CD4-positive, alpha-beta T cell treated with Interleukin-4 for 1 hour (primary cell): ENCODE measurements around the gene FOXJ3.

Experiments used
- DNase-seq, 2 donors: peaks; one replicate each; pipeline ENCODE4 v3.0.0-alpha.2; 2020 to 2022

Gene FOXJ3

DNA sequence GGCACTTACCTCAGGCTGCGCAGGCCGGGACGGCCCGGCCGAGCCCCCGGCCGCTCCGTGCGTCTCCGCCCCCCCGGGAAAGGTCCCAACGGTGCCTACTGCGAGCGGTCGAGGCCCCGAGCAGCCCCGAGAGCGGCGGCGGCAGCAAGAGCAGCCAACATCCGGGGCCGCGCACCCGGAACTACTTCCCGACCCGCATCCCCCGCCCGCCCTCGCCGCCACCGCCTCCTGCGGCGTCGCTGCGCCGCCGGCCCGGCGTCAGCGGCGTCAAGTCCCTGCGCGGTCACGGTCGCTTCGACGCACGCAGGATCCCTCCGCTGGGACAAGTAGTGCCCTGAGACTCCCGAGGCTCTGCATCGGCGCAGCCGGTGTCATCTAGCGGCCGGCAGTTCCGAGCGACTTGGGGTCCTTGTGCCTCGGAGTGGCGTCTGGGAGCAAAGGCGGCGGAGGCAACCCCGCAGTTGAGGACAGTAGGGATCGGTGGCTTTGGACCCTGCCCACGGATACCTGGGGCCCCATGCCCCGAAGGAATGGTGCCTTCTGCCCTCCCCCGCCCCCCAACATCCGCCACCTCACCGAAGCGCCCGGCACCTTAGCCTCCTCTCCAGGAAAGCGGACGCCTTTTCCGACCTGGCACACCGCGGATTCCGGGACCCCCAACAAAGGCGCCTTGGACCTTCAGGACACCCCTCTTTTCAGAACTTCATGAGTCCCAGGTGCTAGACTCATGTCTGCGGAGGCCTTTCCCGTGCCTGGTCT lies at the start of gene FOXJ3:
Gene FOXJ3 (minus strand): TSS at position 186 of the 759 bp plus-strand sequence. CDS start 24,142 bp downstream, outside the sequence.
- DNase-seq = peak; percentile 90 to 92

DNA sequence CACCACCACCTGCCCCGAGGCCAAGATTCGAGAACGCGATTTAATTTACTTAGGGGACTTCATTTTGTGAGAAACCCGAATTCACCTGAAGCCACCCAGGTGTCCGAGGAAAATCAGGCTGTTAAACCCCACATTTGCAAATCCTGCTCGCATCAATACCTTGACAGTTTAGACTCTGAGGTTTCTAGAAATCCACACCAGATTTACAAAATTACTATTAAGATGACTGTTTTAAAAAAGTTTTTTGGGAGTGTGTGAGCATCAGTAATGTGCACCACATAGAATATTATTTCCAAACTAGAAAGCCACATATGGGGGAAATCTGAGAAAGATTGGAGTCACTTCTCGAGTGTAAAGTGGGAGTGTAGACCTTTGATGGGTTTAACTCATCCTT lies 46.2 kb upstream of the FOXJ3 start:
- no peak for DNase-seq

DNA sequence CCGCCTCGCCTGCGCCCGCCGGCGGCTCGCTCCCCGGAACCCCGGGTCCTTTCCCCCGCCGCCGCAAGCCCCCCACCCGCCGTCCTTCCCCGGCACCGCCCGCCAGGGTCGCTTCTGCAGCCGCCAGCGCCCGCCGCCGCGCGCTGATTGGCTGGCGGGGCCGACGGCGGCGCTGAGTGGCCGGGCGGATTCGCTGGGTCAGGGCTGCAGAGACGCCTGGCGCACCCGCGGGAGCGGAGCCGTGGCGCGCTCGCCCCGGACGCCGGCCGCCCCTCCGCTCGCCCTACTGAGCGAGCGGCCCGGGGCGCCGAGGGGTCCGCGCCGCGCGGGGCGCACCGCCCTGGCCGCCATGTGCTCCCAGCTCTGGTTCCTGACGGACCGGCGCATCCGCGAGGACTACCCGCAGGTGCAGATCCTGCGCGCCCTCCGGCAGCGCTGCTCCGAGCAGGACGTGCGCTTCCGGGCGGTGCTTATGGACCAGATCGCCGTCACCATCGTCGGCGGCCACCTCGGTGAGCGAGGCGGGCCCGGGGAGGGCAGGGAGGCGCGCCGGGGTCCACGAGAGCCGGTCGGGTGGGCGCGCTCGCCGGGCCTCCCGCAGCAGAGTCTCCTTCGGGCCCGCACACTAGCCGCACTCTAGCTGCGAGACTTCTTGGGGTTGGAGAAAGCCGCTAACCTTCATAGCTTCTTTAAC lies 45.7 kb upstream of the FOXJ3 start, which contains the start of gene RIMKLA:
Gene RIMKLA (plus strand): TSS at position 207 of the 694 bp plus-strand sequence. CDS start 143 bp downstream, at position 350.
- peak; percentile 24 to 29 for DNase-seq

DNA sequence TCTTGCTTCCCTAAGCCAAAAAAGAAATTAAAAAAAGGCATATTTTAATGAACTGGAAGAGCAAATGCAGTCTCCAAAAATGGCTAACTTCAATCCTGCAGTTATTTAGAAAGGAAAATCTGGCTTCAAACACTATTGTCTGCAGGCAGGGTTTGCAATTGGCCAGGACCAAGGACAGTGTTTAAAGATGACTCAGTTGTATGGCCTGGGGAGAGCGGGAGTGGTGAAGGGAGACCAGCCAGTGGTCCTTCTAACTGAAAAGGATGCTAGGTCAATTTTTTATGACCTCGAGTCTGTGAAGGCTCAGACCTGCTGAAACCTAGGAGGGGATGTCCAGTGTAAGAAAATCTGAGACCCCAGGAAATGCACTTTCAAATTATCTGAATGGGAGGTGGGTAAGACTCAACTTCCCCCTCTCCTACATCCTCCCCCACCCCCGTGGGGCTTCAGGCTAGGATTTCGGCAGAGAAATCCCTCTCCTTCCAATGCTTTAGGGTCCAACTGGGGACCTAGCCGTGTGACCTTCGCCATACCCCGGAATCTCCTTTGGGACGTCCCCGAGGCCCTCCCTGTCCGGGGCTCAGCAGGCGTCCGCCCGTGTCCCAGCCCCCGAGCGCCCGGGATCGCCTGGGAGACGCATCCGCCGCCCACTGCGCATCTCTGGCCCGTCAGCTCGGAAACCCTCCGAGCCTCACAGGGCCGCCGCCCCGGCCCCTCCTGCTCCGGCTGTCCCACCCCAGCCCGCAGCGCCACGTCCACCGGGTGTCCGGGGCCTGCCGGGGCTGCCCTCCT lies 45.0 kb upstream of the FOXJ3 start:
- no peak for DNase-seq

DNA sequence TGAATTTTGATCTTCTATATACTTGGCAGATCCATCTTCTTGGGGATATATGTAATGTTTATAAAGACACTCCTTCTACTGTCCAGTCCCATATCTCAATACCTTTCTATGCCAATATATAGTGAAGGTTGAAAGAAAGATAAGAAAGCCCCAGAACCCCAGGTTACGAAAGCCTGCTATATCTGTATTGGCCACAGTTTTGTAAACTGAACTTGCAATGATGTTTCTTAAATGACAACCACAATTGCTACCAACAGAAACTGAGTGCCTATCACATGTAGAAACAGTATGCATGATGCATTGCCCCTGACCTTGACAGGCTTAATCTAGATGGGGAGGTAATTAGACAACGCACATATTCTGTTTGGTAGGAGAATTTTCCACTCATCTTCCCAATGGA lies 37.8 kb upstream of the FOXJ3 start:
- DNase-seq = no peak

DNA sequence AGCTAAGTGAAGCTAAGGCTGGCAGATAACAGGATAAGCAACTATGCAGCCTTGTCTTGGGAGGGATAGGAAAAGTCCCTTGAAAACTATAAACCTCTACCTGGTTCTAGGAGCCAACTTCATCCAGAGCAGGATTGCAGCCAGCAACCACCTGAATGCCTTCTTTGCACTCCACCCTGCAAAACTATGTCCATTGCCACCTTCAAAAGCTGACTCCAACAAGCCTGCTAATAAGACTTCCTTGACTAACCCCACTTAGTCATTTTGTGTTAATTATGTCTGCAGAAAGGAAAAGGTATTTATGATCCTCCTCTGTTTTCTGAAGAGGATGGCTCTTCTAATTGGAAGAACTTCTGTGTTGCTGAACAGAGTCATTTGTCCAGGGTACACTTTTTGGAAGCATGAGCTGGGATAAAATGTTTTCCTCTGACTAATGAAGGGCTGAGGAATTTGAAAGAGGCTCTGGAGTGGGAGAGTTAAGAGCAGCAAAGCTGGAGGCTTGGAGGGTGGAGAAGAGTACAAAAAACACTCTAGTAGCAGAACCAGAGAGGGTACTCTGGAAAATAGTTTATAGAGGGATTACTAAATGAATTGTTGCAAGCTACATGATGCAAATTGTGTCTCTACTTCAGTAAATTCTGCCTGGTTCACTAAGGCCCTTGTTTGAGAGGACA lies 36.0 kb upstream of the FOXJ3 start:
- no peak for DNase-seq

DNA sequence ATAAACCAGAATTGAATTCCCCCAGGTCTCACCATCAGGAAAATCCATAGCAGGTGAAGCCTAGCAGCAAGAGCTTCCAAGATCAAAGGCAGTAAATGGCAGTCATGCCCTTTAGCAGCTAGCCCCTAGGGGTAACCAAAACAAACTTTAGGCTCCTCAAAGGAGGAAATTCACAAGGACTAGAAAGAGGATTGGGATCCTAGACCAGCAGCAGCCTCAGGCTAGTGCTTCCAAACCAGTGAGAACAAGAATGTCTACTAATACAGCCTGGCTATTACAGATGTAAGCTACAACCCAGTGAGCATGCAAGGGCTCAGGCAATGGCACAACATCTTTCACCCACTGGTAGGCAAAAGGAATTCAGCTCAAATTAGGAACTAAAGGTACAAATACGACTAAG lies 34.4 kb upstream of the FOXJ3 start:
- no peak for DNase-seq

DNA sequence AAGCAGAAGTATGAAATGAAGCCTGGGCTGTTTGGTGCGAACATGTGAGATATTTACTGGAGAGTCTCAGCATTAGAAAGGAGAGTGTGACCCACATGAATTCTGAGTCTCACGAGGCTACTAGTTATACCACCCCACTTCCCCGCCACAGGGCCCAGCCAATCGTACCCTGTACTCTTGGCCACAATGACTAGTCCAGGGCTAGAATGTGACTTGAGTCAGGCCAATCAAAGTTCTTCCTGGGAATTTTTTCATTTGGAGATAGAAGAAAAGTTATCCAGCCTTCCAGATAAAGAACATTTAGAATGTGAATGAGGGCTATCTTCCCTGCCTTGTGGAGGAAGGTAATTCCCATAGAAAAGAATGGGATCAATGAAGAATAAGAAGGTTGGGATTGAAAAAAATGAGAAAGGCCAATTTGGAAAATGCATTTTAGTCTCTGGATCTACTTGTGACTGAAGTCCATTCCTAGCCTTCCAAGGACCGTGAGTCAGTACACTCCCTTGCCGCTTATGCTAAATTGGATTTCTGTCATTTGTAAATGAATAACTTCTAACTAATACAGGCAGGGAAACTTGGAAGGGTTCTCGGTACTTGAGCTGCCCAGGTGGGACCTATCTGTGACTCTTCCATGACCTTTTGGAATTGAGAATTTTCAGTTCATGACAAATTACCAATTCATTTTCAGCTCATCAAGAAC lies 33.2 kb upstream of the FOXJ3 start:
- no peak for DNase-seq

DNA sequence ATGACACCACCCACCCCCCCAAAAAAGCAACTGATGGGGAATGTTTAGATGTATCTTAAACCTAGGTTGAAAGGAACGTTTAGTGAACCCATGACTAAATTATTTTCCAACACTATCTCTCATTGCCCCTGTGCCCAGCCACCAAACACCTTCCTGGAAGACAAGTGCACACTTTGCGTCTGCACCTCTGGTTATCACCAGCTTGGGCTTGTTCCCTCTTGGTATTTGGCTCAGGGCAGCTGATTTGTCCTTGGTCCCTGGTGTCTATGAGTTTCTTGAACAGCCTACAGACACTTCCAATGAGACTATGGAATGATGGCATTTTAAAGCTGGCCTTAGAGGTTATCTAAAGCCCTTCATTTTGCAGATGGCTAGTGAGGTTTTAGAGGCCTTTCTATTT lies 30.1 kb upstream of the FOXJ3 start:
- no peak for DNase-seq

DNA sequence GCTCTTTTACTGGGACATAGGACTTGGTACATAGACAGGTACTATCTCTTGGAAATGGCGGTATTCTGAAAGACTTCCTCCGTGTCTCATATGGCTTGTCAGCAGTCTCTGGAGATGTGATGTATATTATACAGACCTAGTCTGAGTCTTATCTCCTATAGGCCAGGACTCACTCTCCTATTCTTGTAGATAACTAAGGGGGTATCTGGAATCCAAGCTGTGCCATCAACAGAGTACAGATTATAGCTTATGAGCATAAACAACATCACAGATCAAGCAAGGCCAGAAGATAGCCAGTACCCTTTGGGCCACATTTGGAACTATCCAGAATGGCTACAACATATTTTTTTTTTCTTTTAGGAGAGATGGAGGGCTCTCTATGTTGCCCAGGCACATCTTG lies 29.5 kb upstream of the FOXJ3 start:
- DNase-seq = no peak

DNA sequence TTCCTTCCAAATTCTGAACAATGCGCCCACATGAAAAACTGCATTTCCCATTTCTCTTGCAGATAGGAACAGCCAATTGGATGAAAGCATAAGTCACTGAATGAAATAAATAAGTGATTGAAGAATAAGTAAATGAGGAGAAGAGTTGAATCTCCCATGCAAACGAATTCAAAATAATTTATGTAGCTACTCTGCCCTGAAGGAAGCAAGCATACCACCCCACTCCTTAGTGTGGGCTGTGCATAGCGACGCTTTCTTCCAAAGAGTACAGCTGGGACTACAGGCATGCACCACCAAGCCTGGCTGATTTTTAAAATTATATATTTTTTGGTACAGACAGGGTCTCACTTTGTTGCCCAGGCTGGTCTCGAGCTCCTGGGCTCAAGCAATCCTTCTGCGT lies 29.1 kb upstream of the FOXJ3 start:
- DNase-seq = no peak

DNA sequence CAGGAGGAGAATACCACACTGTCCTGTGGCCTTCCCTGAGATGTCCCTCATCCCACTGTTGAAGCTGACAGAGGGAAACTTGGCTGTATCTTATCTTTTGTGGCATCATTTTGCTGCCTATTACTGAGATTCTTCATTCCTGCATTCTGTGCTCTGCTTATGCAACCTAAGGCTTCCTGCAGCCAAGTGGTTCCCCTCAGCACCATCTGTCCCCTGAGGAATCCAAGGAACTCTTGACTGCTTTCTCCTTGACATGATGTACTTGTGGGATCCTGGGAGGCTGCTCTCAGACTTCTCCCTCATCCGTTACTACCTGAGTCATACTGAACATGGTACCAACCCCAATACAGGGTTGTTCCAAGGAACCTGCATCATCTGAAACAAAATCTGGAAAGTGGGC lies 24.4 kb upstream of the FOXJ3 start:
- DNase-seq = no peak

DNA sequence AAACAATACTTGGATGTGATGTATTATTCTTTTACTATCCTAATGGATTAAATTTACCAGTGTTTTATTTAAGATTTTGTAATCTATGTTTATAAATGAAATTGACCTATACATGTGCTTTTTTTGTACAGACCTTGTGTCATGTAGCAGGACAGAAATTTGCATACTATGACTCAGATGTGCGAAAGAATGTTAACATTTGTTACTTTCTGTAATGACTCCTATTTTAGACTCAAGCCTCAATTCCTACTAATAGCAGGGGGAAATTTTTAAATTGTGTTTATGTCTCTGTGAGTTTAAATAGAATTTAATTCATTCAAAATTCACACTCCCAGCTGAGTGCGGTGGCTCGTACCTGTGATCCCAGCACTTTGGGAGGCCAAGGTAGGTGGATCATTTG lies 23.8 kb upstream of the FOXJ3 start:
- no peak for DNase-seq

DNA sequence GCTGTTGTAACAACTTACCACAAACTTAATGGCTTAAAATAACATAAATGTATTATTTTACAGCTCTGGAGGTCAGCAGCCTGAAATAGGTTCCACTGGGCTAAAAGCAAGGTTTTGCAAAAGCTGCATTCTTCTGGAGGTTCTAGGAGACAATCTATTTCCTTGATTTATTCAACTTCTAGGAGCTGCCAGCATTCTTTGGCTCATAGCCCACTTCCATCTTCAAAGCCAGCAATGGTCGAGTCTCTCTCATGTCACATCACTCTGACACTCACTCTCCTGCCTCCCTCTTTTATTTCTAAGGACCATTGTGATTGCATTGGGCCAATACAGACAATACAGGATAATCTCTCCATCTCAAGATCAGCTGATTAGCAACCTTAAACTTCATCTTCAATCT lies 15.1 kb upstream of the FOXJ3 start:
- no peak for DNase-seq

DNA sequence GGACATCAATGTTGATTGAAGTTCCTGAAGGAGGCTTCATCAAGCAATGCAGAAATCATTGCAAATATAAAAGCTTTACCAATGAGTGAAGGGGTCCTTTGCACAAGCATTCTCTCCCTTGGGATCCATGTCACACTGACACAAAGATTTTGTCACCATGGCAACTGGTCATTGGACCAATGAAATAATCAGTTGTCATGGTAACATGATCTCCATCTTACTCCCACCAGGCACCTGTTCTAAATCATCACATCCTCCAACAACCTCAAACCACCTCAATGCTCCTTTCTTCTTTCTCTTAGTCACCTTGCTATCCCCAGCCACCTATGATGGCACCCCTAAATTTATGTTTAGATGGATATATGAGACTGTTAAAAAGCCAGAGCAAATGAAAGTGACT lies 13.5 kb upstream of the FOXJ3 start:
- DNase-seq = no peak

DNA sequence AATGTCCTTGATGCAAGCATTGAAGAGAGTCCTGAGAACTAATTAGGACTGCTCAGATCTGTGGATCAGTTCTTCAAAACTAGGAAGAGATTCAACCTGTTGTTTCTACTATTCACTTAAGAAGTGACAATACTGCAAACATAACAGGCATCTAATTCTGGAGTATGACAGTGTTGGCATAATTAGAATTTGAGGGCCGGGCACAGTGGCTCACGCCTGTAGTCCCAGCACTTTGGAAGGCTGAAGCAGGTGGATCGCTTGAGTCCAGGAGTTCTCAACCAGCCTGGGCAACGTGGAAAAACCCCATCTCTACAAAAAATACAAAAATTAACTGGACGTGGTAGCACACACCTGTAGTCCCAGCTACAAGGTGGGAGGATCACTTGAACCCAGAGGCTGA lies 8.0 kb upstream of the FOXJ3 start:
- DNase-seq = no peak

DNA sequence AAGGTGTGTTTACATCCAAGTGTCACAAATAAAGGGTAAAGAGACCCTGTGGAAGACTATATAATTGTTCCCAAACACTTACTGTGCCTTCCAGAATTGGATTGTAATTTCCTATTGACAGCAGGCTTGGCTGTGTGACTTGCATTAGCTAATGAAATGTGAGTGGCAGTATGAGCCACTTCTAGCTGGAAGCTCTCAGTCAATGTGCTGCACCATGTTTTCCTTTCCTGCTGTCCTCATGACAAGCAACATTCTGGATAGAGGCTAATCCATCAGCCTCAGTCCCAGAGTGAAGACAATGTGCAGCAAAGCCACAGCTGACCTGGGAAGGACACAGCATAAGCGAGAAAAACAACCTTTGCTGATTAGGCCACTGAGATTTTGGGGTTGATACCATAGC lies 5.9 kb upstream of the FOXJ3 start:
- no peak for DNase-seq

DNA sequence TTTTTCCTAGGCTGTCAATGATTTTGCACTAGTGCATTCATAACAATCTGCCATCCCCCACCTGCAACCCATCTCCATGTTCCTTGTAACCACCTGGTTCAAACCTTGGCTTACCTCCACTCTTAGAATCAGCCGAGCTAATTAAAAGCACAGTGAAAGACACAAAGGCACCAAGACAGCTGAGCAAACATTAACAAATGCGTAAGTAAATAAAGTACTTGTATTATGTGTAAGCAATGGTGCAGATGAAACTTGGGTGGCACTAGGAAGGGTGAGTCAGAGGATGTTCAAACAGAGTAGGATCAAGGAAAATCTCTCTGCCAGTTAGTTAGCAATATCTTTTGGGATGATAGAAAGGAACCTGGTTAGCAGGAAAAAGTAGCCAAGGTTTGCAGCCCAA lies 5.1 kb upstream of the FOXJ3 start:
- no peak for DNase-seq

DNA sequence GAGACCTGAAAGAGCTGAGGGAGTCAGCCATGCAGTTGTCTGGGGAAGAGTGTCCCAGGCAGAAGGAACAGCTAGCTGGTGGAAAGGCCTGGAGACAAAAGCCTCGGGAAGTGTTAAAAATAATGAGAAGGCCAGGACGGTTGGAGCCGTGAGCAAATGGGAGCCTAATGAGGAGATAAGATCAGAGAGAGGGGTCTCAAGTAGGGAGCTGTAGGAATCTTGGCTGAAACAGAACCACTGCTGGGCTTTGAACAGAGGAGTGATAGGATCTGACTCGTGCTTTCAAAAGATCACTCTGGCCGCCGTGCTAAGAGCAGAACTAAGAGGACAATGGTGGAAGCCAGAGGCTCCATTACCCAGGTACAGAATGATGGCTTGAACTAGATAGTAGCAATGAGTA lies 1.9 kb upstream of the FOXJ3 start:
- no peak for DNase-seq

DNA sequence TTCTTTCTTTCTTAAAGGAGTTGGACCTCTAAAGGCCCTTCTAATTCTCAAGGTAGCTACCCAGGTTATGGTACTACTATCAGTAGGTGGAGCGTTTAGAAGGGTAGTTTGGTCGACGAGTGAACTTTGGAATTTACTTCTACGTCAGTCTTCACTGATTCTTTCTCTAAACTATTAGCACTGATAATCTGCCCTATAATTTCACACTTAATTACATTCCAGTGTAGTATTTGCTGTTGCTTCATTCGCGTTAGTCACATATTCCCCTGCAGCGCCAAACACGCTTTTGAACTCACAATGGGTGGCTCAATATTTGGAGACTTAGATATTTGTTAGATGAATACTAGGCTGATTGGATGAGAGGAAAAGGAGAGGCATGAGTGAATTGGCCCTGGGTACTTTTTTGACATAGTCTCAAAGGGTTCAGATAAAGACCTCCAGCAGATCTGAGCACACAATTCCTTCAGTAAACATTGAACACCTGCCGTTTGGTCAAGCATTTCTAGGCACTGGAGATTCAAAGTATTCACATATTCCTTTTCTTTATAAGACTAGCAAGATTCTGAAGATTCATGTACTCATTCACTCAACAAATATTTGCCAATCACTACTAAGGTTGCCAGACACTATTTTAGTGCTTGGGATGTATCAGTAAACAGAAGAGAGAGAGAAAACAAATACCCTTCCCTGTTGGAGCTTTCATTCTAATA lies 929 bp upstream of the FOXJ3 start:
- DNase-seq = no peak

DNA sequence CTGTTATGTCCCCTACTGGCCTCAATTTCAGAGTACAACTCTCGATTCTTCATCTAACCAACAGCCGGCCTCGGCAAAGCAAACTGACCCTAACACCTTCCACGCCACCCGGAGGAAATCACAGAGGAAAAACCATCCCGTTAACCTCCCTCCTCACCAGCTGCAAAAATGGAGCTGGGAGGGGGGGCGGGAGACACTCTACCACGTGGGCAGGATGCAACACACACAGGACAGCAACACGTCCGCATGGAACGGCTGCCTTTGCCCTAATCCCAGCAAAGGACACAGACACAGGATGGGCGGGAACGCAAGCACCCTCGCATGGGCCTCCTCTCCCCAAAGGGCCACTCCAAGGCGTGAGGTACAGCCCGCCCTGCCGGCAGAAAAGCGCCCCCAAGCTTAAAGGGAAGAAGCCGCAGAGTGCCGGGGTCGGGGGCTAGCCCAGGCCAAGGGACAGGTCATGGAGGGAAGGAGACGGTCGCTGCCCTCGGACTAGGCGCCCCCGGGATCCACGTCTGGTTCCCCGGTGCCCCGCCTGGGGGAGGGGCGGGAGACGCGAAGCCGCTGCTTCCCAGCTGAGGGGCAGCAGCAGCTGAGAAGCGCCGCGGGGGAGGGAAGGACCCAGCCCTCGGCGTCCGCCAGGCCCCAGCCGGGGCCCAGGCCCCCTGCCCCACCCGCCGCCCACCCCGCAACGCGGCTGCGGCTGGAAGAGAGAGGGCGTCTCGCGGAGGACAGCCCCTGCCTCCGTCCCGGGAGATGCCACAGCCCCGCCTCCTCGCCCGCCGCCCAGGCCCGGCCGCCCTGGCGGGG lies 590 bp downstream of the FOXJ3 start:
- peak in 1 of 2 donors; percentile 14 for DNase-seq
